ENCODE measurements around the gene RAB27A.
A peak's percentile ranks its signal among the peaks of the same experiment; 100 is the strongest.
"Not testable (repeated sequence)": the region's sequence is repeated elsewhere in the genome, so short reads cannot be mapped to it uniquely, and the experiment has no call there.

RAB27A gene

GRCh38 chr15:55289746-55290527 lies at the start of gene RAB27A:
Gene RAB27A (minus strand): TSS chr15:55289813. CDS start chr15:55234934, 54,879 bp downstream.
- peak; percentile 74 for DNase-seq

- no peak for DNase-seq
These were observed 47.5 kb upstream of the RAB27A start for GRCh38 chr15:55337160-55337559.

- no peak for DNase-seq
These were observed 45.4 kb upstream of the RAB27A start for GRCh38 chr15:55334997-55335396.

DNA sequence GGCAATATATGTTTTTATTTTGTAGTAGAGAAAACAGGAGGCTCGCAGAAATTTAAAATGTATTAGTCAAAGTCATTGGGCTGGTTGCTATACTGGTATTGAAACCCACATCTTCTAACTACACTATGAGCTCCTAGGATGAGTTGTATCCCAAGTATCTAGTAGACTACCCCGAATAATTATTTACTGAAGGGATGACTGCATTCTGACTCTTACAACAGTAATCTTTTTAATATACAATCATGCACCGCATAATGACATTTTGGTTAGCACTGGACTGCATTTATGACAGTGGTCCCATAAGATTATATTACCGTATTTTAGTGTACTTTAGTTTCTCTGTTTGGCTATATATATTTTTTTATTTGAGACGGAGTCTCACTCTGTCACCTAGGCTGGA lies 44.8 kb upstream of the RAB27A start:
- no peak for DNase-seq

GRCh38 chr15:55327387-55327786 lies 37.8 kb upstream of the RAB27A start:
- DNase-seq, result no peak

DNA sequence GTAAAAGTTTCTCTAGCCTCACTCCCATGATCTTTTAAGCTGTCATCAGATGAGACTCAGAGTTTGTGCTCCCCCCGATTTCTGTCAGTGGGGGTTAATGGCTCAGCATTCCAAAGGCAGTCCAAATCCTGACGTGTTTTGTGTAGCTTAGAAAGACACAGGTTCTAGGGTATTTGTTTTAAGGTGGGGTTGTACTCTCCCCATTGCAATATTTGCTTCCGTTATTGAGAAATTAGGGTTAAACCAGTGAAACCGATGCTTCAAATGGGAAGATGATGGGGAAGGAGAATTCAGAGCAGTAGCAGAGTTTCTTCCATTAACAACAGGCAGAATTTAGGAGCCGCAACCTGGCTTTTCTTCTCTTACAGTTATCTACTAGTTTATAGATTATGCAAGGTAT lies 32.9 kb upstream of the RAB27A start:
- no peak for DNase-seq

GRCh38 chr15:55320963-55321362 lies 31.4 kb upstream of the RAB27A start:
- DNase-seq, result no peak

GRCh38 chr15:55320238-55320550 lies 30.6 kb upstream of the RAB27A start:
- DNase-seq, result no peak

- no peak for DNase-seq
These were observed 30.1 kb upstream of the RAB27A start for GRCh38 chr15:55319537-55320237.

DNA sequence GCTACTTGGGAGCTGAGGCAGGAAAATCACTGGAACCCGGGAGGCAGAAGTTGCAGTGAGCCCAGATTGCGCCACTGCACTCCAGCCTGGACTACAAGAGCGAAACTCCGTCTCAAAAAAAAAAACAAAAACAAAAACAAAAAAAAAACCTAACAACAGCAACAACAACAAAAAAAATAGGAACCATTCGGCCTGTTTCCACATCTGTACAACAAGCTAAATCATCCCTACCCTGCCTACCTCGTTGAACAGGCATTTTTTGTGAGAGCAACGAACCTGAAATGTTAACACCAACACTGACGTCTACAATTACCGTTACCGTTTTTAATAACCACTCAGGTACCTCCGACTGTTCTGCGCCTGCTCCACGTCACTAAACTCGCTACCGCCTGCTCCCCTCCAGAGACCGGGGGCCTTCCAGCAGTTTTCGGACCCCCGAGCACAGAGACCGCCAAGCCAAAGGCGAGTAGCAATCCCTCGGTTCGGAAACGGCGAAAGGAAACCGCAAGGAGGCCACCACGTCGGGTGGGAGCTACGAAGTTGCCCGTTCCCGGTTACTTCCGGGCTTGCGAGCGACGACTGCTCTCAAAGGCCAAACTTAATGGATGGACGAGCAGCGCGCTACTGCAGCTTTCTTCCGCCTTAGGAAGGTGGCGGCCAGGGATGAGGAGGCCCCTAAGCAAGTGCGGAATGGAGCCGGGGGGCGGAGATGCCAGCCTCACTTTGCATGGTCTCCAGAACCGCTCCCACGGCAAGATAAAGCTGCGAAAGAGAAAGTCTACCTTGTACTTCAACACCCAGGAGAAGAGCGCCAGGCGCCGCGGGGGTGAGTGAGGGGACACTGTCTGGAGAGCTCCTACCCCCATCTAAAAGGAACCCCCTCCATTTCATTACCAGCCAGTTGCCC lies 29.2 kb upstream of the RAB27A start, which contains the start of the genes PIGB and PIGBOS1:
TSS of gene PIGB (plus strand) at position 635 of the 907 bp plus-strand sequence. CDS start at position 664, 29 bp downstream.
TSS of gene PIGBOS1 (minus strand) at position 536 of the 907 bp plus-strand sequence. CDS start 1,331 bp downstream, outside the sequence.
- peak; percentile 91 for DNase-seq

DNA sequence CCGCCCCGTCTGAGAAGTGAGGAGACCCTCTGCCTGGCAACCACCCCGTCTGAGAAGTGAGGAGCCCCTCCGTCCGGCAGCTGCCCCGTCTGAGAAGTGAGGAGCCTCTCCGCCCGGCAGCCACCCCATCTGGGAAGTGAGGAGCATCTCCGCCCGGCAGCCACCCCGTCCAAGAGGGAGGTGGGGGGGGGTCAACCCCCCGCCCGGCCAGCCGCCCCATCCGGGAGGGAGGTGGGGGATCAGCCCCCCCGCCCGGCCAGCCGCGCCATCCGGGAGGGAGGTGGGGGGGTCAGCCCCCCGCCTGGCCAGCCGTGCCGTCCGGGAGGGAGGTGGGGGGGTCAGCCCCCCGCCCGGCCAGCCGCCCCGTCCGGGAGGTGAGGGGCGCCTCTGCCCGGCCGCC lies 13.2 kb upstream of the RAB27A start:
- not testable (repeated sequence) for DNase-seq

DNA sequence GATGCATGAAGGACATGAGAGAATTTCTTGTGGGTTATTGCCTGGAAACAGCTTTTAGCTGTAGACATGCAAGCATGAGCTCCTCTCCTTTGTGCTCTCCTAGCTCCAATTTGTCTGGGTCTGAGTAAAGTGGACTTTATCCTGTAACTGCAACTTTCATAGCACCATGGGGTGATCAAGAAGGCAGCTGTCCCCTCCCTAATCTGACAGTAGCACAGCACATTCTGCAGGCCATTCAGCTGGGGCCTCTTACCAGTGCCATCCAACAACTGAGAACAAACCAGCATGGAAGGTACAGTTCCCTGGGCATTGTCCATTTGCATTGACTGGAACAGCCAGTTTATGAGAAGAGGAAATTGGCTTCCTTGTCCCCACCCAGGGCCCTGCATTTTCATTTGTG lies 7.7 kb upstream of the RAB27A start:
- DNase-seq, result no peak

DNA sequence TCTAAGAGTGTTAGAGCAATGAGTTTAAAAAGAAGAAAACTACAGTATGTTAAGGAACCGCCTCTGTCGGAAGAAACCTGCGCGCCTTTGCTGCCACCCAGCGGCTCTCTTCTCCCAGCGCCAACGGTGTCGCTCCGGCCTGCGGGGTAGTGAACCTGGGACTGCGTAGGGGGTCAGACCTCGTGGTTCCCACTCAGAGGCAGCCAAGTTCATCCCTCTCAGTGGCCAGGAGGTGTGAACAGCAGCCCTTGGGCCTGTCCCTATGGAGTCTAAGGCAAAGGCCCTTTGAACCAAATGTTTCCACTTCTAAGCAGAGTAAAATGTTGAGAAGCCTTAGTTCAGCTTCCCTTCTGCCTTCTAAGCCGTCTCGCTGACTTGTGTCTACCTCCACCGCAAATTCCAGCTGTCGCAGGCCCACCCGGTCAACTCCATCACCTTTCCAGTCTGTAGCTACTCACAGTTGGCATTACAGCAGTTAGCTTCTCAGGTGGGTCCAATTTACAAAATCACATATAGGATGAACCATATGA lies 980 bp upstream of the RAB27A start:
- DNase-seq, result peak; percentile 87

DNA sequence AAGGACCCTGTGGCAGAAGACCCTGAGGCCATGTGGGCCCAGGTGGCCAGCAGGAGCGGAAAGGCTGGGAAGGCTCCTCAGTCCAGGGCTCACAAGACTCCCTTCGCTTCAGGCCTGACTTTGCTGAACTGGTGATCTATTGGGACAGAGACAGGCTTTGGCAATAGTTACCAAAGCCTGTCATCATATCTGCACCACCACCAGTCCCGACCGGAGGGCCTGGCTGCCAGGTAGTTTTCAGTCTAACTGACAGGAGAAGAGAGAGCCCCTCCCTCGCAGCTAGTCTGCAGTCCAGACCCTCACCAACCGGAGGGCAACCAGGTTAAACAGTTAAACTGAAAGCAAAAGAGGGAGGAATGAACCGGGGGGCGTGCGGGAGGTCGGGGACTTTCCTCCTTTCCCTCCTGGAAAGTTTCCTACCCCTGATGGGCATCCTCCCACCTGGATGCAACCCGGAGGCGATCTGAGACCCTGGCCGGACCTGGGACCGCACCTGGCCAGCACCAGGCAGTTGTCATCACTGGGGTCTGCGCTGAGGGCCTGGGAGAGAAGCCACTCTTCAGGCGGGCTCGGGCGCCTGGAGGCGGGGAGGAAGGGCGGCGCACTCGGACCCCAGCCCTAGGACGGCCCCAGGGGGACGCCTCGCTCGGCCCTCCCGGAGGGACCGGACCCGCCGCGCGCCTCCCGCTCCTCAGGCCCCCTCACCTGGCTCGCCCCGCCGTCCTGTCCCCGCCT lies 435 bp downstream of the RAB27A start:
- DNase-seq, result peak; percentile 50

DNA sequence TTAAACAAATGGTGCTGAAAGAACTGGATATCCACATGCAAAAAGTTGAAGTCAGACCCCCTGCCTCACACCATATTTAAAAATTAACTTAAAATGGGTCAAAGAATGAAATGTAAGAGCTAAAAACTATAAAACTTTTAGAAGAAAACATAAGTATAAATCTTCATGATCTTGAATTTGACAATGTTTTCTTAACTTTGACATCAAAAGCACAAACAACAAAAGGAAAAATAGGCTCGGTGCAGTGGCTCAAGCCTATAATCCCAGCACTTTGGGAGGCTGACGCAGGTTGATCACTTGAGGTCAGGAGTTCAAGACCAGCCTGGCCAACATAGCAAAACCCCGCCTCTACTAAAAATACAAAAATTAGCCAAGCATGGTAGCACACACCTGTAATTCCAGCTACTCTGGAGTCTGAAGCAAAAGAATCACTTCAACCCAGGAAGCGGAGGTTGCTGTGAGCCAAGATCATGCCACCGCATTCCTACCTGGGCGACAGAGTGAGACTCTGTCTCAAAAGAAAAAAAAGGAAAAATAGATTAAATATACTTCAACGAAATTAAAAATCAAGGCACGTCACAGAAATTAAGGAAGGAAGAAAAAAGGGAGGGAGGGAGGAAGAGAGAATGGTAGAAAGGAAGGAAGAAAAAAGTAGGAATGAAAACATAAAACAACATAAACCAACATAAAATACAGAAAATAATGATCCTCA lies 1.5 kb downstream of the RAB27A start:
- DNase-seq, result no peak

GRCh38 chr15:55286442-55287189 lies 3.0 kb downstream of the RAB27A start:
- not testable (repeated sequence) for DNase-seq

GRCh38 chr15:55284426-55284825 lies 5.2 kb downstream of the RAB27A start:
- no peak for DNase-seq

- DNase-seq, result no peak
These were observed 6.0 kb downstream of the RAB27A start for GRCh38 chr15:55283379-55284147.

DNA sequence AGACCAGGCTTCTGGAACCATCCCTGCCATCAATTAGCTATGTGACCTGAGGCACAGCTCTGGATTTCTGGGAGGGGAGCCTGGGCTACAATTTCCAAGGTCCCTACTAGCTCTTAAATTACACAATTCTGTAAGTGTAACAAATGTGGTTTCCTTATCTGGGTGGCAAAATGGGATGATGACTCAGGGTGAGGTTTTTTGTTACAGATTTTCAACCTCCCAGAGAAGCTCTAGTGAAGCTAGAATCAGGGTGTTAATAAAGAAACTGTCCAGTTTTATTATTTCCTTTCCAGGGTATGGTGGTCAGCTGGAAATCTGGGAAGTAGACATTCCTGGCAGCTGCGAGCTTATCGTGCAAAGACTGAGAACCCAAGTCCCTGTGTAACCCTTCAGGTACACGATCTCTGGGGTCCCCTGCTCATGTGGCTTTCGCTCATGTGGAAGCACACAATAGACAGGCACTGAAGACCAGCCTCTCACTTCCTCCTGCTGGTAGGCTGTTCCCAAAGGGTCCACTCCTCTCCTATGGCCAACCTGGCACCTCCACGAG lies 7.3 kb downstream of the RAB27A start:
- no peak for DNase-seq

All from NCI-H82 (cell line).